A549 (cell line): Measurements from ENCODE around the gene SH3RF1. TPM values are rescaled to one million over a fixed set of nuclear protein-coding genes. Genes with fewer than 3 reads are reported as not detected.
A peak's percentile ranks its signal among the peaks of the same experiment; 100 is the strongest.

Experiments
- ATAC-seq, 2 experiments: fragments of 200-7000 bp in 1 of 2; fragments of >200 bp in 1 of 2; cut with Nextera tagmentation in 1 of 2; cut with Tn5 transposase in 1 of 2; 3 replicates each; pipeline versions ENCODE4 v1.8.0 to v1.9.1; 2018 to 2020; ENCODE audit warnings: mild to moderate bottlenecking in 1 of 2, moderate library complexity in 1 of 2
- CTCF ChIA-PET: fragments of 300-600 bp; sonication (Branson Sonifier 250); formaldehyde crosslinking; extraction: SDS; loops from one replicate; lab custom pipeline; 2021; ENCODE audit warnings: antibody characterized with exemption, inconsistent platforms; lab: Yijun Ruan, JAX
- POLR2A ChIA-PET: fragments of 350-600 bp; formaldehyde crosslinking; extraction: SDS; loops from one replicate; lab custom pipeline; 2021; ENCODE audit warnings: antibody characterized with exemption, inconsistent platforms; lab: Yijun Ruan, JAX
- DNase-seq, 2 experiments: peaks; one replicate each; pipeline versions ENCODE4 v3.0.0 to v3.0.0-alpha.2; 2011 to 2016; ENCODE audit warnings: low read depth in 1 of 2, low spot score in 1 of 2
- FAIRE-seq: peaks from 2 replicates; lab custom pipeline; 2011; peaks lifted over from hg19 to GRCh38; lab: Jason Lieb, UNC
- H3K27ac ChIP-seq, 2 experiments: fragments of >200 bp; sonication (Bioruptor Twin); formaldehyde crosslinking; 3 replicates each; pipeline ENCODE4 v1.5.1; 2016 to 2017
- H3K4me1 ChIP-seq: fragments of >200 bp; sonication (Bioruptor Twin); formaldehyde crosslinking; 3 replicates; pipeline ENCODE4 v1.6.1; 2016
- H3K4me2 ChIP-seq: fragments of >200 bp; sonication (Bioruptor Twin); formaldehyde crosslinking; 3 replicates; pipeline ENCODE4 v1.6.1; 2016
- H3K4me3 ChIP-seq: fragments of >200 bp; sonication (Bioruptor Twin); formaldehyde crosslinking; 3 replicates; pipeline ENCODE4 v1.5.1; 2016
- H3K9me3 ChIP-seq: fragments of >200 bp; sonication (Bioruptor Twin); formaldehyde crosslinking; 3 replicates; pipeline ENCODE4 v1.6.1; 2016
- FOSB ChIP-seq: fragments of 250-450 bp; sonication (Bioruptor Pico); IDR thresholded peaks from 2 replicates; pipeline ENCODE4 v1.5.0; 2020; ENCODE audit warnings: mild to moderate bottlenecking, moderate library complexity
- FOSL2 ChIP-seq, 2 experiments: fragments of 450-650 bp in 1 of 2; fragments of >200 bp in 1 of 2; sonication (Bioruptor Twin) in 1 of 2; formaldehyde crosslinking; IDR thresholded peaks; 2 replicates each; pipeline versions ENCODE4 v1.5.0 to v1.6.1; 2016 to 2020; ENCODE audit warnings: mild to moderate bottlenecking in 1 of 2, moderate library complexity in 1 of 2
- GATA3 ChIP-seq: IDR thresholded peaks from 2 replicates; pipeline ENCODE4 v1.6.1; 2012; ENCODE audit warnings: borderline replicate concordance
- HDAC2 ChIP-seq: fragments of 200-600 bp; sonication (generic); IDR thresholded peaks from 2 replicates; pipeline ENCODE4 v1.6.1; 2016
- HOXB5 ChIP-seq: fragments of 250-450 bp; sonication (Bioruptor Pico); IDR thresholded peaks from 2 replicates; pipeline ENCODE4 v1.5.0; 2020; ENCODE audit warnings: mild to moderate bottlenecking, moderate library complexity
- JUNB ChIP-seq: fragments of >200 bp; sonication (Bioruptor Twin); formaldehyde crosslinking; IDR thresholded peaks from 2 replicates; pipeline ENCODE4 v1.6.1; 2016
- KDM1A ChIP-seq: fragments of 200-600 bp; sonication (generic); IDR thresholded peaks from 2 replicates; pipeline ENCODE4 v1.6.1; 2016; ENCODE audit warnings: low read depth, mild to moderate bottlenecking
- MAFK ChIP-seq: fragments of 450-650 bp; IDR thresholded peaks from 2 replicates; pipeline ENCODE4 v1.6.1; 2014; ENCODE audit not compliant: partially characterized antibody
- MYC ChIP-seq: IDR thresholded peaks from 2 replicates; pipeline ENCODE4 v1.6.1; 2012; ENCODE audit warnings: mild to moderate bottlenecking, inconsistent platforms, low read length, improper control_type of control experiment, borderline replicate concordance
- SMC3 ChIP-seq: fragments of >200 bp; sonication (Bioruptor Twin); formaldehyde crosslinking; IDR thresholded peaks from 3 replicates; pipeline ENCODE4 v1.6.1; 2018; ENCODE audit warnings: inconsistent platforms
- WGBS: methylation state at CpG from one replicate; pipeline ENCODE4 v1.1.6; 2017; ENCODE audit errors: missing lambda C conversion rate; 5-methylcytosine and 5-hydroxymethylcytosine counted together
- polyA plus RNA-seq, 4 experiments: library from polyadenylated mRNA; depleted of rRNA in 3 of 4; stranded (reverse); fragments of >200 nt; fragmentation: RNase III in 1 of 4; extraction: RNeasy Plus Mini Kit Qiagen cat#74134 plus additional on column Dnase treatment in 1 of 4; gene quantifications; 2 replicates in 3 of 4; 3 replicates in 1 of 4; pipeline ENCODE4 v1.2.3, GENCODE V29; 2011 to 2017
- TF ChIP-seq, protein P1 (sequence below): fragments of 200-600 bp; sonication (generic); IDR thresholded peaks from 2 replicates; pipeline ENCODE4 v1.6.1; 2016; ENCODE audit warnings: antibody characterized with exemption, mild to moderate bottlenecking, moderate library complexity
- TF ChIP-seq, protein P2 (sequence below): fragments of 250-450 bp; sonication (Bioruptor Pico); IDR thresholded peaks from 2 replicates; pipeline ENCODE4 v1.5.0; 2020; ENCODE audit warnings: low read depth, mild to moderate bottlenecking, moderate library complexity
- TF ChIP-seq, protein P3 (sequence below): fragments of >200 bp; sonication (Bioruptor Twin); formaldehyde crosslinking; IDR thresholded peaks from 2 replicates; pipeline ENCODE4 v1.6.1; 2016

SH3RF1 gene
- polyA plus RNA-seq, 2 of the 4 experiments (the other 2 are of a cell fraction) = 8.0 to 15.1 TPM

DNA sequence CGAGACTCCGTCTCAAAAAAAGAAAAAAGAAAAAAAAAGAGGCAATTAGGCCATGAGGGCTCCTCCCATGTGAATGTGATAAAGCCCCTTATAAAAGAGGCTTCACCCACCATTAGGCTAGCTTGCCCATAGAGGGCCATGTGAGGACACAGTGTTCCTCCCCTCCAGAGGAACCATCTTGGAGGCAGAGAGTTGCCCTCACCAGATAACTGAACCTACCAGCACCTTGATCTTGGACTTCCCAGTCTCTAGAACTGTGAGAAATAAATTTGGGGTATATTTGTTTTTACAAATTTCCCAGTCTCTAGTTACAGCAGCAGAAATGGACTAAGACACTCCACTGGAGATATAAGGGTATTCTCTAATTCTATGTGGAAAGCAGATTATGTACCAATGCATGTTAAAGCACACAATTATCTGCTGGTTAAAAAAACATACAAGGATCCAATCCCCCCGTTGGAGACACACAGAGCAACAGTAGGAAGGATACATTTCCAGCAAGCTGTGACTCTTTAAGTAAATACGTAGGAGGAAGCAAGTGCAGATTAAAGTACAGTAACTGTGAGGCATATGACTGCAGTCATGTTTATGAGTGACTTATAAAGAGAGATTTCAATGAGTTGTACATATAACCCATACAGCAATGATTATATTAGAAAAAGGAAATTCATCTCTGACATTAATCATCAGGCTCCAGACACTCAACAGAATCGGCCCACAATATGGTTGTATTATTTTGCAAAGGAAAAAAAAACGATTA is 21.4 kb downstream of the SH3RF1 start (continued):
- TF ChIP-seq MAFK = no peak
- TF ChIP-seq, protein P1, sequence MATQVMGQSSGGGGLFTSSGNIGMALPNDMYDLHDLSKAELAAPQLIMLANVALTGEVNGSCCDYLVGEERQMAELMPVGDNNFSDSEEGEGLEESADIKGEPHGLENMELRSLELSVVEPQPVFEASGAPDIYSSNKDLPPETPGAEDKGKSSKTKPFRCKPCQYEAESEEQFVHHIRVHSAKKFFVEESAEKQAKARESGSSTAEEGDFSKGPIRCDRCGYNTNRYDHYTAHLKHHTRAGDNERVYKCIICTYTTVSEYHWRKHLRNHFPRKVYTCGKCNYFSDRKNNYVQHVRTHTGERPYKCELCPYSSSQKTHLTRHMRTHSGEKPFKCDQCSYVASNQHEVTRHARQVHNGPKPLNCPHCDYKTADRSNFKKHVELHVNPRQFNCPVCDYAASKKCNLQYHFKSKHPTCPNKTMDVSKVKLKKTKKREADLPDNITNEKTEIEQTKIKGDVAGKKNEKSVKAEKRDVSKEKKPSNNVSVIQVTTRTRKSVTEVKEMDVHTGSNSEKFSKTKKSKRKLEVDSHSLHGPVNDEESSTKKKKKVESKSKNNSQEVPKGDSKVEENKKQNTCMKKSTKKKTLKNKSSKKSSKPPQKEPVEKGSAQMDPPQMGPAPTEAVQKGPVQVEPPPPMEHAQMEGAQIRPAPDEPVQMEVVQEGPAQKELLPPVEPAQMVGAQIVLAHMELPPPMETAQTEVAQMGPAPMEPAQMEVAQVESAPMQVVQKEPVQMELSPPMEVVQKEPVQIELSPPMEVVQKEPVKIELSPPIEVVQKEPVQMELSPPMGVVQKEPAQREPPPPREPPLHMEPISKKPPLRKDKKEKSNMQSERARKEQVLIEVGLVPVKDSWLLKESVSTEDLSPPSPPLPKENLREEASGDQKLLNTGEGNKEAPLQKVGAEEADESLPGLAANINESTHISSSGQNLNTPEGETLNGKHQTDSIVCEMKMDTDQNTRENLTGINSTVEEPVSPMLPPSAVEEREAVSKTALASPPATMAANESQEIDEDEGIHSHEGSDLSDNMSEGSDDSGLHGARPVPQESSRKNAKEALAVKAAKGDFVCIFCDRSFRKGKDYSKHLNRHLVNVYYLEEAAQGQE = no peak

DNA sequence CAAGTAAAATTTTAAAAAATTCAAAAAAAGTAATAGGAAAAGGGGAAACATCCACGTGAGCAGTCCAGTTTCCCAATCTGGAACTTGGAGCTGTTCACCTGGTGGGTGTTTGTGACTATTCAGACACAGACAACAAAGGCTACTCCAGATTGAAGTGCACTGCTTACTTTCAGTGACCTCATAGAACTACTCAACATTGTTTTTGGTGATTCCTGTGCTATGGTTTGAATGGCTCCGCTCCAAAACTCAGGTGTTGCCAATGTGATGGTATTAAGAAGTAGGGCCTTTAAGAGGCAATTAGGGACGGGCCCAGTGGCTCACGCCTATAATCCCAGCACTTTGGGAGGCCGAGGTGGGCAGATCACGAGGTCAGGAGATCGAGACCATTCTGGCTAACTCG is 22.1 kb downstream of the SH3RF1 start:
- CTCF ChIA-PET = no interaction called here
- POLR2A ChIA-PET = no interaction called here
- Histone ChIP-seq H3K9me3 (no peaks in the 10 kb centered on the region), H3K4me3 (no peak overlapping the region), H3K4me1 (peaks cover 89% of the 10 kb centered on the region), H3K4me2 (peak overlapping the region; percentile 93; the same call in 2 of the 3 replicates), H3K27ac (peak overlapping the region; percentile 97 to 98)
- WGBS = 96% methylated on average over 8 of the region's 8 CpGs
- TF ChIP-seq, protein P1 = no peak
- TF ChIP-seq FOSL2 (IDR thresholded peaks at IDR 0.05) (no peak), FOSL2 (CRISPR knock-in tag; IDR thresholded peaks at IDR 0.05) (no peak), JUNB (no peak), FOSB (CRISPR knock-in tag) (no peak), KDM1A (no peak), GATA3 (no peak), SMC3 (no peak), HOXB5 (CRISPR knock-in tag) (no peak), MYC (no peak), HDAC2 (no peak)
- TF ChIP-seq, protein P2, sequence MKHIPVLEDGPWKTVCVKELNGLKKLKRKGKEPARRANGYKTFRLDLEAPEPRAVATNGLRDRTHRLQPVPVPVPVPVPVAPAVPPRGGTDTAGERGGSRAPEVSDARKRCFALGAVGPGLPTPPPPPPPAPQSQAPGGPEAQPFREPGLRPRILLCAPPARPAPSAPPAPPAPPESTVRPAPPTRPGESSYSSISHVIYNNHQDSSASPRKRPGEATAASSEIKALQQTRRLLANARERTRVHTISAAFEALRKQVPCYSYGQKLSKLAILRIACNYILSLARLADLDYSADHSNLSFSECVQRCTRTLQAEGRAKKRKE (CRISPR knock-in tag) = no peak
- FAIRE-seq (no peak), ATAC-seq (no peak), DNase-seq (no peak)

DNA sequence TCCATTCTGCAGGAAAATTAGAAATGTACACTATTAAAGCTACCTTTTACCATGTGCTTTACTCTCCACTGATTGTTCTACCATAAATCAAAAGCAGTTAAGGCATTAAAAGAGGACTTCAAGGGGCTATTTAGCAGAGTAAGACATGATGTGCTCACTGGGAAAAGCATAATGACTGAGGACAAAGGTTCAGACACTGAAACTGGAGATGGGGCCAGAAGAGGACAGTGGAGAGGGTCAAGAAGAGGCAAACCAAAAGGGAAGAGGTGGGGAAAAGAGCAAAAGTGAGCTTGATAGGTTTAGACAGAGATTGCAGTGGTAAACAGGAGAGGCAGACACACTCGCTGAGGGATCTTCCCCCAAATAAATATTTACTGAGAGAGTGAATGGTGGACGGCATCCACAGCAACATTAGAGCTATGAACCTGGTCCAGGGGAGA is 23.8 kb downstream of the SH3RF1 start:
- no peaks in the 10 kb centered on the region for H3K9me3 ChIP-seq
- TF ChIP-seq, protein P3, sequence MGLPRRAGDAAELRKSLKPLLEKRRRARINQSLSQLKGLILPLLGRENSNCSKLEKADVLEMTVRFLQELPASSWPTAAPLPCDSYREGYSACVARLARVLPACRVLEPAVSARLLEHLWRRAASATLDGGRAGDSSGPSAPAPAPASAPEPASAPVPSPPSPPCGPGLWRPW = no peak
- H3K4me1 ChIP-seq = peaks cover 76% of the 10 kb centered on the region
- H3K27ac ChIP-seq = peak overlapping the region; percentile 67 to 97
- ChIA-PET CTCF (interaction anchor here (1.0 to 2.1 kb wide), 3 partner anchors 9 to 23 kb away, joined by 3 to 4 read pairs (median 4); no protein-coding TSS in a partner anchor), POLR2A (interaction anchor here (0.6 kb wide), 1 partner anchor 10 kb away, joined by 3 read pairs; no protein-coding TSS in a partner anchor)
- H3K4me3 ChIP-seq = no peak overlapping the region
- WGBS = 15% methylated on average over 2 of the region's 2 CpGs
- peak overlapping the region; percentile 58 for H3K4me2 ChIP-seq
- DNase-seq = no peak
- no peak for ATAC-seq
- no peak for FAIRE-seq
